HAP-1 (cell line): ENCODE results near the gene FLRT1.
A peak's percentile ranks its signal among the peaks of the same experiment; 100 is the strongest.

Experiments used
- DNase-seq, 2 experiments: peaks; one replicate each; pipeline ENCODE4 v3.0.0-alpha.2; 2016 to 2020; ENCODE audit warnings: low spot score in 2 of 2
- H3K27me3 ChIP-seq: fragments of 250-450 bp; sonication (Bioruptor Pico); 2 replicates; pipeline ENCODE4 v1.5.1; 2020; ENCODE audit warnings: low read depth, mild to moderate bottlenecking, moderate library complexity
- H3K36me3 ChIP-seq: fragments of 250-450 bp; sonication (Bioruptor Pico); replicated peaks from 2 replicates; pipeline ENCODE4 v1.5.1; 2020; ENCODE audit warnings: mild to moderate bottlenecking
- H3K4me1 ChIP-seq: fragments of 250-450 bp; sonication (Bioruptor Pico); 2 replicates; pipeline ENCODE4 v1.5.1; 2020; ENCODE audit warnings: mild to moderate bottlenecking
- H3K4me3 ChIP-seq: fragments of 250-450 bp; sonication (Bioruptor Pico); 2 replicates; pipeline ENCODE4 v1.5.1; 2020; ENCODE audit warnings: mild to moderate bottlenecking, moderate library complexity
- H3K9me3 ChIP-seq: fragments of 250-450 bp; sonication (Bioruptor Pico); 2 replicates; pipeline ENCODE4 v1.5.1; 2020; ENCODE audit warnings: mild to moderate bottlenecking, moderate library complexity
- in situ Hi-C: fragments of 300-500 bp; cut with MboI; formaldehyde crosslinking; loops from 3 replicates; pipeline ENCODE4 v1.14.3; 2020; ENCODE audit warnings: low sequenced_read_pairs, inconsistent platforms, mixed read lengths

FLRT1 gene

GRCh38 chr11:64000740-64001483, 34.8 kb upstream of the FLRT1 start:
- Histone ChIP-seq H3K9me3 (no peaks in the 10 kb centered on the region), H3K27me3 (no peaks in the 10 kb centered on the region), H3K4me3 (no peak overlapping the region), H3K4me1 (no peaks in the 10 kb centered on the region), H3K36me3 (peaks cover 37% of the 10 kb centered on the region)
- DNase-seq = no peak
- in situ Hi-C loops = no loop called here

GRCh38 chr11:64001484-64002420, 34.0 kb upstream of the FLRT1 start:
- Histone ChIP-seq H3K36me3 (peaks cover 28% of the 10 kb centered on the region), H3K4me3 (no peak overlapping the region), H3K9me3 (no peaks in the 10 kb centered on the region), H3K4me1 (no peaks in the 10 kb centered on the region), H3K27me3 (no peaks in the 10 kb centered on the region)
- DNase-seq = no peak
- in situ Hi-C loops = no loop called here

GRCh38 chr11:64003807-64004589, 31.7 kb upstream of the FLRT1 start:
- peaks cover 7% of the 10 kb centered on the region for H3K36me3 ChIP-seq
- H3K4me1 ChIP-seq = no peaks in the 10 kb centered on the region
- H3K9me3 ChIP-seq = no peaks in the 10 kb centered on the region
- in situ Hi-C loops = no loop called here
- H3K27me3 ChIP-seq = no peaks in the 10 kb centered on the region
- DNase-seq = no peak
- no peak overlapping the region for H3K4me3 ChIP-seq

- Histone ChIP-seq H3K4me1 (no peaks in the 10 kb centered on the region), H3K9me3 (no peaks in the 10 kb centered on the region), H3K36me3 (peaks cover 4% of the 10 kb centered on the region), H3K27me3 (no peaks in the 10 kb centered on the region), H3K4me3 (no peak overlapping the region)
- no peak for DNase-seq
- in situ Hi-C loops = no loop called here
Observed at GRCh38 chr11:64004590-64004984, 31.1 kb upstream of the FLRT1 start.

- no peak for DNase-seq
- in situ Hi-C loops = no loop called here
- no peaks in the 10 kb centered on the region for H3K27me3 ChIP-seq
- no peaks in the 10 kb centered on the region for H3K9me3 ChIP-seq
- no peak overlapping the region for H3K4me3 ChIP-seq
- no peaks in the 10 kb centered on the region for H3K36me3 ChIP-seq
- H3K4me1 ChIP-seq = no peaks in the 10 kb centered on the region
Observed at GRCh38 chr11:64005691-64006090, 30.0 kb upstream of the FLRT1 start.

GRCh38 chr11:64006398-64006797, 29.3 kb upstream of the FLRT1 start:
- Histone ChIP-seq H3K27me3 (no peaks in the 10 kb centered on the region), H3K4me3 (no peak overlapping the region), H3K36me3 (no peaks in the 10 kb centered on the region), H3K9me3 (no peaks in the 10 kb centered on the region), H3K4me1 (no peaks in the 10 kb centered on the region)
- in situ Hi-C loops = no loop called here
- DNase-seq = no peak

GRCh38 chr11:64007160-64007628, 28.5 kb upstream of the FLRT1 start:
- in situ Hi-C loops = no loop called here
- H3K4me3 ChIP-seq = no peak overlapping the region

GRCh38 chr11:64007629-64008282, 28.0 kb upstream of the FLRT1 start:
- DNase-seq = peak in 1 of 2 experiments; percentile 40
- Histone ChIP-seq H3K36me3 (no peaks in the 10 kb centered on the region), H3K9me3 (no peaks in the 10 kb centered on the region), H3K27me3 (no peaks in the 10 kb centered on the region), H3K4me1 (no peaks in the 10 kb centered on the region), H3K4me3 (no peak overlapping the region)
- in situ Hi-C loops = no loop called here

More at GRCh38 chr11:64007160-64007628, 28.5 kb upstream of the FLRT1 start:
- no peaks in the 10 kb centered on the region for H3K27me3 ChIP-seq
- no peaks in the 10 kb centered on the region for H3K9me3 ChIP-seq
- DNase-seq = peak in 1 of 2 experiments; percentile 61
- no peaks in the 10 kb centered on the region for H3K4me1 ChIP-seq
- no peaks in the 10 kb centered on the region for H3K36me3 ChIP-seq

- in situ Hi-C loops = no loop called here
- H3K4me3 ChIP-seq = no peak overlapping the region
- no peaks in the 10 kb centered on the region for H3K9me3 ChIP-seq
- DNase-seq = no peak
- H3K36me3 ChIP-seq = no peaks in the 10 kb centered on the region
- H3K27me3 ChIP-seq = no peaks in the 10 kb centered on the region
- no peaks in the 10 kb centered on the region for H3K4me1 ChIP-seq
Observed at GRCh38 chr11:64008283-64008913, 27.3 kb upstream of the FLRT1 start.

- Histone ChIP-seq H3K9me3 (no peaks in the 10 kb centered on the region), H3K4me3 (no peak overlapping the region), H3K27me3 (no peaks in the 10 kb centered on the region), H3K4me1 (no peaks in the 10 kb centered on the region), H3K36me3 (no peaks in the 10 kb centered on the region)
- in situ Hi-C loops = no loop called here
- DNase-seq = no peak
Observed at GRCh38 chr11:64008914-64009633, 26.7 kb upstream of the FLRT1 start.

GRCh38 chr11:64009710-64010109, 26.0 kb upstream of the FLRT1 start:
- no peak overlapping the region for H3K4me3 ChIP-seq
- DNase-seq = no peak
- in situ Hi-C loops = no loop called here
- no peaks in the 10 kb centered on the region for H3K27me3 ChIP-seq
- H3K36me3 ChIP-seq = no peaks in the 10 kb centered on the region
- H3K4me1 ChIP-seq = no peaks in the 10 kb centered on the region
- H3K9me3 ChIP-seq = no peaks in the 10 kb centered on the region

- H3K27me3 ChIP-seq = no peaks in the 10 kb centered on the region
- no peak for DNase-seq
- in situ Hi-C loops = no loop called here
Observed at GRCh38 chr11:64010783-64011182, 24.9 kb upstream of the FLRT1 start.

More at GRCh38 chr11:64010783-64011182, 24.9 kb upstream of the FLRT1 start:
- Histone ChIP-seq H3K36me3 (no peaks in the 10 kb centered on the region), H3K9me3 (no peaks in the 10 kb centered on the region), H3K4me1 (no peaks in the 10 kb centered on the region), H3K4me3 (no peak overlapping the region)
